SK-N-SH treated with all-trans-retinoic acid at 6 μM for 48 hours (cell line): ENCODE measurements around the gene CERS2.

Experiments
- ARNTL ChIP-seq: fragments of 450-650 bp; formaldehyde crosslinking; IDR thresholded peaks from 2 replicates; pipeline ENCODE4 v1.5.0; 2020; ENCODE audit warnings: low read depth, mild to moderate bottlenecking, moderate library complexity, borderline replicate concordance
- BACH2 ChIP-seq: fragments of 250-450 bp; sonication (Bioruptor Pico); IDR thresholded peaks from 2 replicates; pipeline ENCODE4 v1.9.0; 2021; ENCODE audit warnings: mild to moderate bottlenecking, borderline replicate concordance
- GLIS3 ChIP-seq: fragments of 250-450 bp; sonication (Bioruptor Pico); IDR thresholded peaks from 2 replicates; pipeline ENCODE4 v1.5.0; 2020; ENCODE audit warnings: mild to moderate bottlenecking, moderate library complexity
- ISL1 ChIP-seq: fragments of 250-450 bp; sonication (Bioruptor Pico); IDR thresholded peaks from 2 replicates; pipeline ENCODE4 v2.1.2; 2022; ENCODE audit warnings: mild to moderate bottlenecking, moderate library complexity
- OSR1 ChIP-seq: fragments of 250-450 bp; sonication (Bioruptor Pico); IDR thresholded peaks from 2 replicates; pipeline ENCODE4 v1.8.0; 2022; ENCODE audit warnings: moderate library complexity, mild to moderate bottlenecking, inconsistent platforms
- ZC3H10 ChIP-seq: fragments of 250-450 bp; sonication (Bioruptor Pico); IDR thresholded peaks from 2 replicates; pipeline ENCODE4 v1.5.1; 2021; ENCODE audit warnings: mild to moderate bottlenecking, moderate library complexity
- ZFP3 ChIP-seq: fragments of 250-450 bp; sonication (Bioruptor Pico); IDR thresholded peaks from 2 replicates; pipeline ENCODE4 v1.5.0; 2020; ENCODE audit warnings: mild to moderate bottlenecking, moderate library complexity
- ZFP30 ChIP-seq: fragments of 450-650 bp; formaldehyde crosslinking; IDR thresholded peaks from 2 replicates; pipeline ENCODE4 v1.5.0; 2022; ENCODE audit warnings: mild to moderate bottlenecking, moderate library complexity
- ZNF8 ChIP-seq: fragments of 450-650 bp; formaldehyde crosslinking; IDR thresholded peaks from 2 replicates; pipeline ENCODE4 v1.5.0; 2020; ENCODE audit warnings: mild to moderate bottlenecking, moderate library complexity
- TF ChIP-seq, protein P1 (sequence below): fragments of 250-450 bp; sonication (Bioruptor Pico); IDR thresholded peaks from 2 replicates; pipeline ENCODE4 v1.8.0; 2020; ENCODE audit warnings: mild to moderate bottlenecking, moderate library complexity, borderline replicate concordance
- TF ChIP-seq, protein P2 (sequence below): fragments of 250-450 bp; sonication (Bioruptor Pico); IDR thresholded peaks from 2 replicates; pipeline ENCODE4 v1.5.1; 2020; ENCODE audit warnings: low read depth, mild to moderate bottlenecking, moderate library complexity
- TF ChIP-seq, protein P3 (sequence below): fragments of 250-450 bp; sonication (Bioruptor Pico); IDR thresholded peaks from 2 replicates; pipeline ENCODE4 v1.5.0; 2020; ENCODE audit warnings: mild to moderate bottlenecking, moderate library complexity

GRCh38 chr1:150925080-150925479 is 49.6 kb downstream of the CERS2 start:
- TF ChIP-seq, protein P1, sequence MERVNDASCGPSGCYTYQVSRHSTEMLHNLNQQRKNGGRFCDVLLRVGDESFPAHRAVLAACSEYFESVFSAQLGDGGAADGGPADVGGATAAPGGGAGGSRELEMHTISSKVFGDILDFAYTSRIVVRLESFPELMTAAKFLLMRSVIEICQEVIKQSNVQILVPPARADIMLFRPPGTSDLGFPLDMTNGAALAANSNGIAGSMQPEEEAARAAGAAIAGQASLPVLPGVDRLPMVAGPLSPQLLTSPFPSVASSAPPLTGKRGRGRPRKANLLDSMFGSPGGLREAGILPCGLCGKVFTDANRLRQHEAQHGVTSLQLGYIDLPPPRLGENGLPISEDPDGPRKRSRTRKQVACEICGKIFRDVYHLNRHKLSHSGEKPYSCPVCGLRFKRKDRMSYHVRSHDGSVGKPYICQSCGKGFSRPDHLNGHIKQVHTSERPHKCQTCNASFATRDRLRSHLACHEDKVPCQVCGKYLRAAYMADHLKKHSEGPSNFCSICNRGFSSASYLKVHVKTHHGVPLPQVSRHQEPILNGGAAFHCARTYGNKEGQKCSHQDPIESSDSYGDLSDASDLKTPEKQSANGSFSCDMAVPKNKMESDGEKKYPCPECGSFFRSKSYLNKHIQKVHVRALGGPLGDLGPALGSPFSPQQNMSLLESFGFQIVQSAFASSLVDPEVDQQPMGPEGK, result no peak
- TF ChIP-seq, protein P2, sequence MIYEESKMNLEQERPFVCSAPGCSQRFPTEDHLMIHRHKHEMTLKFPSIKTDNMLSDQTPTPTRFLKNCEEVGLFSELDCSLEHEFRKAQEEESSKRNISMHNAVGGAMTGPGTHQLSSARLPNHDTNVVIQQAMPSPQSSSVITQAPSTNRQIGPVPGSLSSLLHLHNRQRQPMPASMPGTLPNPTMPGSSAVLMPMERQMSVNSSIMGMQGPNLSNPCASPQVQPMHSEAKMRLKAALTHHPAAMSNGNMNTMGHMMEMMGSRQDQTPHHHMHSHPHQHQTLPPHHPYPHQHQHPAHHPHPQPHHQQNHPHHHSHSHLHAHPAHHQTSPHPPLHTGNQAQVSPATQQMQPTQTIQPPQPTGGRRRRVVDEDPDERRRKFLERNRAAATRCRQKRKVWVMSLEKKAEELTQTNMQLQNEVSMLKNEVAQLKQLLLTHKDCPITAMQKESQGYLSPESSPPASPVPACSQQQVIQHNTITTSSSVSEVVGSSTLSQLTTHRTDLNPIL (CRISPR knock-in tag), result no peak
- no peak for TF ChIP-seq ZFP30 (CRISPR knock-in tag)
- no peak for TF ChIP-seq ZNF8 (CRISPR knock-in tag)
- TF ChIP-seq ISL1 (CRISPR knock-in tag), result no peak
- TF ChIP-seq OSR1, result no peak
- TF ChIP-seq ARNTL (CRISPR knock-in tag), result no peak
- no peak for TF ChIP-seq ZFP3
- no peak for TF ChIP-seq BACH2 (CRISPR knock-in tag)
- TF ChIP-seq ZC3H10 (CRISPR knock-in tag), result no peak
- TF ChIP-seq, protein P3, sequence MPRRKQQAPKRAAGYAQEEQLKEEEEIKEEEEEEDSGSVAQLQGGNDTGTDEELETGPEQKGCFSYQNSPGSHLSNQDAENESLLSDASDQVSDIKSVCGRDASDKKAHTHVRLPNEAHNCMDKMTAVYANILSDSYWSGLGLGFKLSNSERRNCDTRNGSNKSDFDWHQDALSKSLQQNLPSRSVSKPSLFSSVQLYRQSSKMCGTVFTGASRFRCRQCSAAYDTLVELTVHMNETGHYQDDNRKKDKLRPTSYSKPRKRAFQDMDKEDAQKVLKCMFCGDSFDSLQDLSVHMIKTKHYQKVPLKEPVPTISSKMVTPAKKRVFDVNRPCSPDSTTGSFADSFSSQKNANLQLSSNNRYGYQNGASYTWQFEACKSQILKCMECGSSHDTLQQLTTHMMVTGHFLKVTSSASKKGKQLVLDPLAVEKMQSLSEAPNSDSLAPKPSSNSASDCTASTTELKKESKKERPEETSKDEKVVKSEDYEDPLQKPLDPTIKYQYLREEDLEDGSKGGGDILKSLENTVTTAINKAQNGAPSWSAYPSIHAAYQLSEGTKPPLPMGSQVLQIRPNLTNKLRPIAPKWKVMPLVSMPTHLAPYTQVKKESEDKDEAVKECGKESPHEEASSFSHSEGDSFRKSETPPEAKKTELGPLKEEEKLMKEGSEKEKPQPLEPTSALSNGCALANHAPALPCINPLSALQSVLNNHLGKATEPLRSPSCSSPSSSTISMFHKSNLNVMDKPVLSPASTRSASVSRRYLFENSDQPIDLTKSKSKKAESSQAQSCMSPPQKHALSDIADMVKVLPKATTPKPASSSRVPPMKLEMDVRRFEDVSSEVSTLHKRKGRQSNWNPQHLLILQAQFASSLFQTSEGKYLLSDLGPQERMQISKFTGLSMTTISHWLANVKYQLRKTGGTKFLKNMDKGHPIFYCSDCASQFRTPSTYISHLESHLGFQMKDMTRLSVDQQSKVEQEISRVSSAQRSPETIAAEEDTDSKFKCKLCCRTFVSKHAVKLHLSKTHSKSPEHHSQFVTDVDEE (CRISPR knock-in tag), result no peak
- no peak for TF ChIP-seq GLIS3
